ENCODE measurements around the gene ACSL6.

ACSL6 gene

GRCh38 chr5:132054697-132055440, 43.4 kb upstream of the ACSL6 start (continued):
- no peak for TF ChIP-seq ZNF398 (tag by site-specific recombination; IDR thresholded peaks at IDR 0.05)

GRCh38 chr5:132054031-132054696, 42.7 kb upstream of the ACSL6 start:
- Histone ChIP-seq H3K4me3 (ENCODE audit: low read depth, low read length) (no peak overlapping the region), H3K4me1 (ENCODE audit: control insufficient read depth, insufficient read depth, low read length) (no peaks in the 10 kb centered on the region), H3K36me3 (ENCODE audit: control insufficient read depth in 2 of 2, insufficient read depth in 1 of 2, low read length in 2 of 2) (no peaks in the 10 kb centered on the region), H3K27ac (ENCODE audit: extremely low read depth, low read depth, low read length) (no peak overlapping the region), H3K9me3 (ENCODE audit: control insufficient read depth, insufficient read depth, low read depth, low read length) (no peaks in the 10 kb centered on the region)
- ChIA-PET POLR2A (no interaction called here), CTCF (interaction anchor here (0.7 kb wide), 3 partner anchors 9 to 26 kb away, joined by 3 to 5 read pairs (median 4); no protein-coding TSS in a partner anchor)
- TF ChIP-seq ZNF18 (tag by site-specific recombination; IDR thresholded peaks at IDR 0.05) (no peak), ZNF26 (tag by site-specific recombination; IDR thresholded peaks at IDR 0.05) (no peak), ZNF148 (tag by site-specific recombination; IDR thresholded peaks at IDR 0.05; ENCODE audit: borderline replicate concordance) (no peak), ZNF558 (tag by site-specific recombination; IDR thresholded peaks at IDR 0.05) (no peak), SALL2 (tag by site-specific recombination; IDR thresholded peaks at IDR 0.05; ENCODE audit: borderline replicate concordance) (no peak), ZNF76 (tag by site-specific recombination; IDR thresholded peaks at IDR 0.05; ENCODE audit: borderline replicate concordance, low read depth) (no peak), IKZF3 (tag by site-specific recombination; IDR thresholded peaks at IDR 0.05) (no peak), ZNF426 (tag by site-specific recombination; IDR thresholded peaks at IDR 0.05) (no peak), ZNF391 (tag by site-specific recombination; IDR thresholded peaks at IDR 0.05; ENCODE audit: borderline replicate concordance, low read depth) (no peak), SCRT1 (tag by site-specific recombination; IDR thresholded peaks at IDR 0.05; ENCODE audit: borderline replicate concordance) (no peak), SP2 (tag by site-specific recombination; IDR thresholded peaks at IDR 0.05) (no peak), ZNF398 (tag by site-specific recombination; IDR thresholded peaks at IDR 0.05) (no peak), ZNF624 (tag by site-specific recombination; IDR thresholded peaks at IDR 0.05) (no peak)

Measured in HEK293 (cell line).